HG02884 (cell line): ENCODE data around the gene PSME2.

Source experiments
- ATAC-seq: cut with Tn5 transposase; IDR thresholded peaks from one replicate; pipeline ENCODE4 v1.9.1; 2021; ENCODE audit warnings: mild to moderate bottlenecking, moderate library complexity; ENCODE audit not compliant: unreplicated experiment

Gene PSME2

GRCh38 chr14:24179961-24180796, 33.8 kb upstream of the PSME2 start:
- no peak for ATAC-seq

DNA sequence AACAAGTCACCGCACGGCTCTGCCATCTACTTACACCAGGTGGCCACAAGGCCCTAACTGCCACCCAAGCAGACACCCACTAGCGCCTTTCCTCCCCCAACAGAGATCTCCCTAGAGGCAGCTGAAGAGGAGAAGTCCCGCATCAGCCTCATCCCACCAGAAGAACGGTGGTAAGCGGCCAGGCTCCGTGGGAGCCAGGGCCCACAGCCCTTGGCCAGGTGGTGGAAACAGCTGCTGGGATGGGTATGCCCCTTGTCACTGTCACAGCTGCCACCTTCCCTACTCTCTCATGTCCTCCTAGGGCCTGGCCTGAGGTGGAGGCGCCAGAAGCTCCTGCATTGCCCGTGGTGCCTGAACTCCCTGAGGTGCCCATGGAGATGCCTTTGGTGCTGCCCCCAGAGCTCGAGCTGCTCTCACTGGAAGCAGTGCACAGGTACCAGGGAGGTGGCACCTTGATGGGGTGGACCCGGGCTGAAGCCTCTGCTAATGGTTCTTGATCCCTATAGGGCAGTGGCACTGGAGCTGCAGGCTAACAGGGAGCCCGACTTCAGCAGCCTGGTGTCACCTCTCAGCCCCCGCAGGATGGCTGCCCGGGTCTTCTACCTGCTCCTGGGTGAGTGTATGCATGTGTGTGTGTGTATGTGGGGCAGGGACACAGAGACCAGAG, 33.0 kb upstream of the PSME2 start:
- ATAC-seq, result no peak

DNA sequence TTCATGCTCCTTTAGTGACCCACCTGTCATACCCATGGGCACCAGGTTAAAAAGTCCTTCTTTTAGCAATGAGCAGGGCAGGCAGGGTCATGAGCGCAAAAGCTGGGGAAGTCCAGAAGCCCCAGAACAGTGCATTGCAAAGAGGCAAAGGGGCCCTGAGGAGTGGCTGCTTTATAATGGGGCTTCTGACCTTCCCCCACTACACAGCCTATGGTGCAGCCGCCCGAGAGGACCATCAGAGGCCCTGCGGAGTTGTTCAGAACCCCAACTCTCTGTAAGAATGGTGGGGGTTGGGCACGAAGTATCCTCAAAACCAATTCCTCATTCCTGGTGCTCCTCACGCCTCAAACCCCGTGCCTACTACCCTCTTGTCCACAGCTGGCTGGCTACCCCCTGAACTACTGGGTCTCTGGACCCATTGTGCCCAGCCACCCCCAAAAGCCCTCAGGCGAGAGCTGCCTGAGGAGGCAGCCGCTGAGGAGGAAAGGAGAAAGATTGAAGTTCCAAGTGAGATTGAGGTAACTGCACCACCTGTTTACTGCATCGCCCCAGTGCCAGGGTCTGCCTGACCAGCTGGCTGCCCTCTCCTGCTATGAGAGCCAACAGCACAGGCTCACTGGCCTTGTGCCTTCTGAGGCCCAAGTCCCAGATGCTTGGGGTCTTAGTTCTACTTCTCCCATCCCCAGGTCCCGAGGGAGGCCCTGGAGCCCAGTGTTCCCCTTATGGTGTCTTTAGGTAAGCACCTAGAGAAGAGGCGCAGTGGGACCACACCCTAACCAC, 32.2 kb upstream of the PSME2 start:
- no peak for ATAC-seq

GRCh38 chr14:24177891-24178290, 31.5 kb upstream of the PSME2 start:
- ATAC-seq, result no peak

- no peak for ATAC-seq
Observed at GRCh38 chr14:24177041-24177825, 30.8 kb upstream of the PSME2 start.

- ATAC-seq, result no peak
Observed at GRCh38 chr14:24176599-24176998, 30.2 kb upstream of the PSME2 start.

DNA sequence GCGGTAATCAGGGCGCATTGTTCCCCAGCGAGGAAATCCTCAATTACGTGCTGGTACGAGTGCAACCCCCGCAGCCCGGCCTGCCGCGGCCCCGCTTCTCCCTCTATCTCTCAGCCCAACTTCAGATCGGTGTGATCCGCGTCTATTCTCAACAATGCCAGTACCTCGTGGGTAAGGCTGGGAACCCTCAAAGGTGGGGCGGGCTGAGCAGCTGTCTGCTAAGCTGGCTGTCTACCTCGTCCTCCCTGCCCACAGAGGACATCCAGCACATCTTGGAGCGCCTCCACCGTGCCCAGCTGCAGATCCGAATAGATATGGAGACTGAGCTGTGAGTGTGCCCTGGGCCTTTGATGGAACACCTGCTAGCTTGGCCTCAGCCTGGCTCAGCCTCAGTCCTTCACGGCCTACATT, 26.5 kb upstream of the PSME2 start:
- no peak for ATAC-seq

DNA sequence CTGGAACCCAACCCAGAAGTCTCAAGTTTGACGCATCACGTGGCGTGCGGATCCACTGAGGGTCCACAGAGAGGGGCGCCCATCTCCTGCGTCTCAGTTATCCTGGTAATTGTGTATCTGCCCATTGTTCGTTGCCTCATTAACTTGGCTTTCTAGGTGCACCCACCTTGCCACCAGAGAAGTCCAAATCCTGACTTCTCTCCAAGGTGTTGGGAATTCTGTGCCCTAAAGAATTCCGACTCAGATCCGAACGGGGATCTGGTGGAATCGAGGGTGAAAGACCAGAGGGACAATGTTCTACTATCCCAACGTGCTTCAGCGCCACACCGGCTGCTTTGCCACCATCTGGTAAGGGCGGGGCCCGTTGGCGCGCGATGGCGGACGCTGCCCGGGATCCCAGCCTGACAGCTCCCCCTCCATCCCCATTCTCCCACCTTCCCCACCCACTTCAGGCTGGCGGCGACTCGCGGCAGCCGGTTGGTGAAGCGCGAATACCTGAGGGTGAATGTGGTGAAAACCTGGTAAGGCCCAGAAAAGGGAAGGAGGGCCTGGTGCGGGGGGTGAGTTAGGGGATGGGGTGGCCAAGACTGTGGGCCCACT, 26.0 kb upstream of the PSME2 start:
- no peak for ATAC-seq

DNA sequence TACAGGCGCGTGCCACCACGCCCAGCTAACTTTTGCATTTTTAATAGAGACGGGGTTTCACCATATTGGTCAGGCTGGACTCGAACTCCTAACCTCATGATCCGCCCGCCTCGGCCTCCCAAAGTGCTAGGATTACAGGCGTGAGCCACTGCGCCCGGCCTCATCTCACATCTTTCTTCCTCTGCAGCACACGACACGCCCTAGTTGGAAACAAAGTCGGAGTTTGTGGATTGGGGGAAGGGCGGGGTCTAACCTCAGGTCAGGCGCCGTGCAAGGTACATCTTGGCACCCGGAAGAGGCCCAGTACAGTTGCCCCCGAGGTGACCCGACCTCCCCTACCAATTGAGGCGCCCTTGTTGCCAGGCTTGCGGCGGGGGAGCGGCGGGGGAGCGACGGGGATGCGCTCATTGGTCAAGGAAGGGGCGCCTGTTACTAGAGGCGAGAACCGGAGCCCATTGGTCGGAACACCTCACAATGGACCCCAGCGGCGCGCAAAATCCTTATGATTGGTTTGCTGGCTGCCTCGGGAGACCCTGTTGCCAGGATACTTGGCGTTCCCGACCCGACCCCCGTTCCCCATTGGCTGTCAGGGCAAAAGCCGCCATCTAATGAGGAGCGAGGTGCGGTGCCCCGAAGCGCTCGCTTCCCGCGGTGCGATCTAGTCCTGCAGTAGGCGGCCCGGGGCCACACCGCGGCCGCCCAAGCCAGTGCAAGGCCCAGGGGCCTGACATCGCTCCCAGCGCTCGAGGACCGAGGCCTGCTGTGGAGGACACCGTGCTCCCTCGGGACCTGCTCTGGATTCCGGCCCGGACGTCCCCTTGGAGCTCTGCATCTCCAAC, 25.2 kb upstream of the PSME2 start, which contains the start of gene REC8:
Gene REC8 (plus strand): TSS at position 659 of the 839 bp plus-strand sequence. CDS start 473 bp downstream, outside the sequence.
- peak; percentile 76 for ATAC-seq

DNA sequence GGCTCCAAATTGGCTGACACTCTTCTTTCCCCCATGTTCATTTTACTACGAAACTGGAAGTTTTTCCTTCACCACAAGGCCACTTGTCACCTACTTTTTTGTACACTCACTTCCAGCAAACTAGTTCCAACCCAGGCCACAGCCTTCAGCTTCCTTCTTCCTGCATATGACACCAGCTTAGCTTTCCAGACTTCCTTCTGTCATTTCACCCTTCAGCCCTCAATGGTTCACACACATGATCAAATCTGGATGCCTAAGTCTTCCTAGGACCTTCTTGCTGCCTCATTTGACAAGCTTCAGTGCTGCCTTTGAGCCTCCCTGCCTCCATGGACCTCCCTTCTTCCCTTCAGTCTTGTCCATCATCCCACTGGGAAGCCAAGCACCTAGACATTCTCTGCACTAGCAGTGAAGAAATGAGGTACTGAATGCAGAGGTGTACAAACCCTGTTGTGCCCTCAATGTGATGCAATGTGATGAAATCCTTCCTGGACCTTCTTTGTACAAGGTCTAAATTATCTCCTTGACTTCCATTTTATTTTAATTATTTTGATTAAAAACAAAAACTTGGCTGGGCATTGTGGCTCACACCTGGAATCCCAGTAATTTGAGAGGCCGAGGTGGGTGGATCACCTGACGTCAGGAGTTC, 21.2 kb upstream of the PSME2 start:
- ATAC-seq, result no peak

DNA sequence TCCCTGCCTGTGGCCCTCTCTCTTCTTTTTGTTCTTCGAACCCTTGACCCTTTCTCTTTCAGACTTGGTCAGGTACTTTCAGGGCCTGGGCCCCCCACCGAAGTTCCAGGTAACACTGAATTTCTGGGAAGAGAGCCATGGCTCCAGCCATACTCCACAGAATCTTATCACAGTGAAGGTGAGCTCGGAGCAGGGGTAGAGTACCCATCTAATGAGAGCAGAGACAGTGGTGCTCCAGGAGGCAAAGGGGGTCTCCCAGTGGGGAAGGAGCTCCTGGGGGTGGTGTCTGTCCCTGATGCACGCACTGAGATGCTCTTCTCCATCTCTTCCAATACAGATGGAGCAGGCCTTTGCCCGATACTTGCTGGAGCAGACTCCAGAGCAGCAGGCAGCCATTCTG, 19.4 kb upstream of the PSME2 start:
- no peak for ATAC-seq

- ATAC-seq, result no peak
Observed at GRCh38 chr14:24164518-24164991, 18.1 kb upstream of the PSME2 start.

GRCh38 chr14:24162093-24162492, 15.7 kb upstream of the PSME2 start:
- no peak for ATAC-seq

DNA sequence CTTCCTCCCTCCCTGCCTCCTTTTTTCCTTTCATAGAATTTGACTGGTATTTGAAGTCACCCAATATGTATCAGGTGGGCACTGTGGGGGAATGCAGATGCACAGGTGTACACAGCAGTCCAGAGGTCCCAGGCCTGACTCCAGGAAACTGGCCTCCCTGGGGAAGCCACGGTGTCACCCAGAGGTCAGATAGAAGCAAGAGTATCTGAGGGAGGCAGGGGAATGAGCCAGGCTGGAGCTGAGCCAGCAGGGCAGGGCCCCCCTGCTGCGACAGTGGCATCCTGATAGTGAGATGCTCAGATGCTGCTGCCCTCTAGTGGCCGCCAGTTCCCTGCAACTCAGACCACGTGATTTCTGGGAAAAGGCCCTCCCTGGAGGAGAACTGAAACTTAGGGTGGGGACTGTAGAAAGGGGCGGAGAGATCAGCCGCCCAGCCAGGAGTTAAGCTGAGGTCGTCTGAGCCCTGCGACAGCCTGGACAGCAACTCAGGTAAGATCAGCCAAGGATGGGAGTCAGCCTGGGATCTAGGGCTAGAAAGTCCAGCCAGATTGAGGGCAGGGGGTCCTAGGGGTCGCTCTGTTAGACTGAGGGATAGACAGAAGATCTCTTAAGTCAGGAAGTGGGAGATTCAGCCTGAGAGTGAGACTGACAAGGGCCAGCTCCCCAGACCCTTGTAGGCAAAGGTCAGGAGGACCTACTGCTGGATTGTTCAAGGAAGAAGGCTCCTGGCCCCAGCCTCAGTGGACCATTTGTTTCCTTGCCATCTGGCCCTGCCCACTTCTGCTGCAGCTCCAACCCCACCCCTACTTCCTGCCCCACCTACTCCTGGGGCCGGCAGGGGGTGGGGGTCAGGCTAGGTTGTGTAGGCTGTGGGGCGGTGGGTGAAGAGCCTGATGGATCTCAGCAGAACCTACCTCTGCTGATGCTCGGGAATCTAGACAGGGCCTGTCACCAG, 14.7 kb upstream of the PSME2 start, which contains the start of gene IRF9:
Gene IRF9 (plus strand): TSS at position 416 of the 955 bp plus-strand sequence. CDS start 880 bp downstream, outside the sequence.
- peak; percentile 77 for ATAC-seq

DNA sequence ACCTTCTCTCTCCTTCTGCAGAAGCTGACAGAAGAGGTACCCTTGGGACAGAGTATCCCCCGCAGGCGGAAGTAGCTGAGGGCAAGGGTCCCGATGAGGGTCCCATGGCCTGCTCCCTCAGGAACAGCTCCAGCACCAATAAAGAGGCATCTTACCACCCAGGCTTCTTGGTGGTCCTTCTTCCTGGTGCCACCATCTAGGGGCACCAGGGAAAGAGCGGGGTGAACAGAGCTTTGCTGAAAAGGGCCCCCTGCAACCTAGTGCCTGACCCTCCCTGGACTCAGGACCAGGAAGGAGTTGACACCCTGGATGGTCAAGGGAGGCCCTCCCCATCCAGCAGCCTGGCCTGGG, 14.1 kb upstream of the PSME2 start:
- ATAC-seq, result no peak

DNA sequence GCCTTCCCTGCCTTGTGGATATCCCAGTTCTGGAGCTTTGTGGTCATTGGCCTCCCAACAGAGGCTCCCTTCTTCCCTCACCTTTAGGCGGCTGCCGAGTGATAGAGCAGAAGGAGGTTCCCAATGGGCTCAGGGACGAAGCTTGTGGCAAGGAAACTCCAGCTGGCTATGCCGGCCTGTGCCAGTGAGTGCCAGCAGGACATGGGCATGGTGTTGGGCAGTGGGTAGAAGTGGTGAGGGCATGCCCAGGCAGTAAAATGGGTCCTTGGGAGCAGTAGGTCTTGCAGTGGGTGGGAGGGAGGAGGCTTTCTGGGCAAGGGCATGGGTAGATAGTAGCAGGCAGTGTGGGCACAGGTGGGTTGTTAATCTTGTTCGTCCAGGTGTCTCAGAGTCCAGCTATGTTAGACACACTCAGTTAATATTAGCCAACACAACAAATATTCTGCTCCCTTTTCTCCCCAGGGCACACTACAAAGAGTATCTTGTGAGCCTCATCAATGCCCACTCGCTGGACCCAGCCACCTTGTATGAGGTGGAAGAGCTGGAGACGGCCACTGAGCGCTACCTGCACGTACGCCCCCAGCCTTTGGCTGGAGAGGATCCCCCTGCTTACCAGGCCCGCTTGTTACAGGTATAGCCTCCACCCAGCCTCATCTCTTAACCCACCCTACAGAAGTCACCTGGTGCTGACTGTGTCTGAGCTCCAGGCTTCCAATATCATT, 13.5 kb upstream of the PSME2 start:
- ATAC-seq, result no peak

DNA sequence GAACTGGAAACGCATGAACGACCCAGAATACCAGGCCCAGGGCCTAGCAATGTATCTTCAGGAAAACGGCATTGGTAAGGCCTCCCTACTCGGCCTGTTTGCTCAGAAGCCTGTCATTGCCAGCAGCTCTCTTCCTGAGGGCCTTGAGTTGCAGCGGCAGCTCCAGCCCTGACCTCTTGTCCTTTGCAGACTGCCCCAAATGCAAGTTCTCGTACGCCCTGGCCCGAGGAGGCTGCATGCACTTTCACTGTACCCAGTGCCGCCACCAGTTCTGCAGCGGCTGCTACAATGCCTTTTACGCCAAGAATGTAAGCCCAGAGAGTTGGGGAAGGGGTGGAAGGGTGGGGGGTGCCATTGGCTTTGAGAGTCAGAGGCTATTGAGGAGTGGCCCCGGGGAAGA, 10.9 kb upstream of the PSME2 start:
- no peak for ATAC-seq
